GM18867 (cell line): ENCODE results near the gene SIM2.

Source experiments
- ATAC-seq: cut with Tn5 transposase; IDR thresholded peaks from one replicate; pipeline ENCODE4 v1.9.1; 2021; ENCODE audit warnings: mild to moderate bottlenecking, moderate library complexity; ENCODE audit not compliant: unreplicated experiment

The SIM2 gene

GRCh38 chr21:36684957-36685714 is 13.8 kb upstream of the SIM2 start:
- no peak for ATAC-seq

- ATAC-seq, result no peak
Measured at GRCh38 chr21:36686955-36687354, 12.0 kb upstream of the SIM2 start.

GRCh38 chr21:36688324-36688723 is 10.6 kb upstream of the SIM2 start:
- ATAC-seq, result no peak

- no peak for ATAC-seq
Measured at GRCh38 chr21:36689324-36689723, 9.6 kb upstream of the SIM2 start.

- no peak for ATAC-seq
Measured at GRCh38 chr21:36690628-36691554, 8.0 kb upstream of the SIM2 start.

- ATAC-seq, result no peak
Measured at GRCh38 chr21:36691555-36692041, 7.3 kb upstream of the SIM2 start.

GRCh38 chr21:36692114-36692834 is 6.6 kb upstream of the SIM2 start:
- no peak for ATAC-seq

- no peak for ATAC-seq
Measured at GRCh38 chr21:36692835-36693488, 6.0 kb upstream of the SIM2 start.

- no peak for ATAC-seq
Measured at GRCh38 chr21:36693489-36694030, 5.4 kb upstream of the SIM2 start.

- no peak for ATAC-seq
Measured at GRCh38 chr21:36694031-36694515, 4.8 kb upstream of the SIM2 start.

- no peak for ATAC-seq
Measured at GRCh38 chr21:36694593-36695282, 4.2 kb upstream of the SIM2 start.

GRCh38 chr21:36695283-36695634 is 3.7 kb upstream of the SIM2 start:
- ATAC-seq, result no peak

GRCh38 chr21:36695671-36696389 is 3.1 kb upstream of the SIM2 start:
- no peak for ATAC-seq

GRCh38 chr21:36696390-36697059 is 2.4 kb upstream of the SIM2 start:
- ATAC-seq, result no peak

- ATAC-seq, result no peak
Measured at GRCh38 chr21:36697060-36697850, 1.7 kb upstream of the SIM2 start.

GRCh38 chr21:36697851-36698384 is 997 bp upstream of the SIM2 start:
- no peak for ATAC-seq

- no peak for ATAC-seq
Measured at GRCh38 chr21:36698385-36698980, 432 bp upstream of the SIM2 start.
